Superior temporal gyrus (tissue), 1 donor: ENCODE measurements around the gene VENTX.

ENCODE experiments used
- DNase-seq: peaks from one replicate; pipeline ENCODE4 v3.0.0-alpha.2; 2016; ENCODE audit errors: extremely low spot score

The VENTX gene

DNA sequence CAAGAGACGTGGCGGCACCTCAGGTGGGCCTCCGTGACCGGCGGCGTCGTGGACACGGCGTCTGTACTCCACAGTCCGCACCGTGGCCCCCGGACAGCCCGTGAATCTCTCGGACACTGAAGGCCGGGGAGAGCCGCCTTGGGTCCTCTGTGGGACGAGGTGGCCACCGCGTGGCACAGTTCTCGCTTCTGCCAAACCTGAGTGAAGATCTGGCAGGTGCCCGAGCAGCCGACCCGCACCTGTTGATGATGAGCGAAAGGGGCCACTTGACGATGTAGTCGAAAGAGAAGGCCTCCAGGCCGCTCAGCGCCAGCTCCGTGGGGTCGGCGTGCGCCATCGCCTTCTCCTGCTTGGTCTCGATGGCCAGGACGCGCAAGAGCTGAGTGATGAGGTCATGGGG, 47.6 kb downstream of the VENTX start:
- DNase-seq = no peak

DNA sequence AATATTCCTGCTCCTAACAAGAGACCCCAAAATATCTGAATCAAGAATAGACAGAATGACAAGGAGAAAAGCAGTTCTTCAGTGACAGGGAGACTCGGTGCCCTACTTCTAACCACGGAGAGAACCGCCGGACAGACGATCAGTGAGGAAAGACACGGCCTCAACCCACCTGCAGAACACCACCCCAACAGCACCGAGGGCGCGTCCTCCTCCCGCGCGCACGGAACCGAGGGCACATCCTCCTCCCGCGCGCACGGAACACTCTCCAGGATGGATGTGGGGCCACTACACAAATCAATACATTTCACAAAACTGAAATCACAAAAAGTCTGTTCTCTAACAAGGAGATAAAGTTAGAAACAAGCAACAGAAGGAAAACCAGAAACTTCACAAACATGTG, 48.7 kb downstream of the VENTX start:
- no peak for DNase-seq

DNA sequence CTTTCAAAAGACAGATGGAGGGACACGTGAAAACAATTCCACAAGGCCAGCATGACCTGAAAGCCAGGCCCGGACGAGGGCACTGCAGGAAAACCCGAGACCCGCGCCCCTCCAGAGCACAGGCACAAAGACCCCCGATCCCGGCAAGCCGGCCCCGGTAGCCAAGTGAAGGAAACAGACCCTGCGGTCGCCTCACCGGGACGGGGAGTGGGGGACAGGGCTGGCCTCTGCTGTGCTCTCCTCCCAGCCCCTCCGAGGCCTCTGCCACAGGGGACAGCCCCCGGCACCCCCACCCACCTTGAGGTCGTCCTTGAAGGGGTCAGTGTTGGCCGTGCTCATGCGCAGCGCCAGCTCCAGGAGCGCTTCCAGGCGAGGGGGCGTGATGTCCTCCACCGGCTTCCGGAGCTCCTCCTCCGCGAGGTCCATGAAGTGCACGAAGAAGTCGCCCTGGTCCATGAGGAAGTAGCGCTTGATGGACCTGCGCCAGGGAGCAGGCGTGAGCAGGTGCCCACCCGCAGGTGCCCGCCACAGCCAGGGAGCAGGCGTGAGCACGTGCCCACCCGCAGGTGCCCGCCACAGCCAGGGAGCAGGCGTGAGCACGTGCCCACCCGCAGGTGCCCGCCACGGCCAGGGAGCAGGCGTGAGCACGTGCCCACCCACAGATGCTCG, 50.3 kb downstream of the VENTX start:
- DNase-seq = no peak

DNA sequence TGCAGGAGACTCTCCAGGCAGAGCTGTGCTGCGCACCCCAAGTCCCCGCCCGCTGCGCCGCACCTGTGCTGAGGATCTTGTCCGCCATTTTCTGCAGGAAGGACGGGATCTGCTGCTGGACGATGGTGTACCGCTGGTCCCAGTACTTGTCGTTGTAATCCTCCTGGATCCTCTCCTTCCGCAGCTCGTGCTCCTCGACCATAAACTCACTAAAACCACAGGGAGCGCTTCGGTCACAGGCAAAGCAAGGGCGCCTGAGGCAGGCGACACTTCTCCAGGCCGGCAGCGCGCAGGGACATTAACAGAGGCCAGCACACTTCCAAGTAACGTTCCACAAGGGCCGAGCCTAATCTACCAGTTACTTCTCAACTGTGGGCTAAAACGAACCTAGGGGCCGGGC, 52.1 kb downstream of the VENTX start:
- no peak for DNase-seq
